ENCODE measurements around the gene CBX4. TPM values are rescaled to one million over a fixed set of nuclear protein-coding genes. Genes with fewer than 3 reads are reported as not detected.
A peak's percentile ranks its signal among the peaks of the same experiment; 100 is the strongest.

CBX4 gene
- total and polyA plus RNA-seq, 2 experiments from 2014 or later = 1.4 to 4.6 TPM

DNA sequence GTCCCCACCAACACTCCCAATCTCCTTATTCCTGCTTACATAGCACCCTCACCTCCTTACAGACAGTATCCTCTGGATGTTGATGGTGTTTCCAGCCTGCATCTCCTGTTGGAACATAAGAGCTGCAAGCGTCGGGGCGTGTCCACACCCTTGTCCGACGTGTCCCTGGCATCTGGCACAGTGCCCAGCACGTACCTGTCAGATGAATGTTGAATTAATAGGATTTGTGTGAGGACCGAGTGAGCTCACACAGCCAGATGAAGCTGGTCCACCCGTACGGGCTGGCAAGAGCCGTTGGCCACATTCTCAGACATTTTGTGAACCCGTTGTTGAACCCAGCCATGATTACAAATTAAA, 12.2 kb upstream of the CBX4 start:
- H3K27ac Mint-ChIP-seq = no peak overlapping the region
- H3K9me3 Mint-ChIP-seq = no peaks in the 10 kb centered on the region
- Histone ChIP-seq H3K4me2 (no peak overlapping the region), H3F3A (replicated peaks; ENCODE audit: low read depth) (no peaks in the 10 kb centered on the region), H3K4me1 (ENCODE audit: insufficient read depth) (no peaks in the 10 kb centered on the region), H3K36me3 (ENCODE audit: insufficient read depth) (no peaks in the 10 kb centered on the region), H3K79me2 (replicated peaks; ENCODE audit: insufficient read depth) (no peaks in the 10 kb centered on the region), H3K4me3 (no peak overlapping the region), H3K9me2 (ENCODE audit: insufficient read depth) (no peaks in the 10 kb centered on the region), H4K20me1 (replicated peaks; ENCODE audit: insufficient read depth) (no peaks in the 10 kb centered on the region), H3K27ac (ENCODE audit: low read depth) (no peak overlapping the region), H2AFZ (no peak overlapping the region), H3K27me3 (ENCODE audit: insufficient read depth) (peaks cover 23% of the 10 kb centered on the region)
- no peak for DNase-seq (ENCODE audit: low spot score)
- peaks cover 43% of the 10 kb centered on the region for H3K27me3 Mint-ChIP-seq (ENCODE audit: insufficient read depth, low read depth, poor library complexity)
- H3K4me3 Mint-ChIP-seq = no peak overlapping the region
- H3K4me1 Mint-ChIP-seq = peaks cover 8% of the 10 kb centered on the region
- no peaks in the 10 kb centered on the region; the same call in 2 of the 3 replicates for H3K36me3 Mint-ChIP-seq (ENCODE audit: low read depth)
- no peak for TF ChIP-seq ZNF462 (CRISPR knock-in tag; IDR thresholded peaks at IDR 0.05)
- TF ChIP-seq STAT1 (IDR thresholded peaks at IDR 0.05; ENCODE audit: unreplicated experiment) = no peak
- no peak for TF ChIP-seq CREB1 (CRISPR knock-in tag; IDR thresholded peaks at IDR 0.05; ENCODE audit: low read depth)
- no peak for TF ChIP-seq NANOG (IDR thresholded peaks at IDR 0.05; ENCODE audit: borderline replicate concordance)
- no peak for ATAC-seq

DNA sequence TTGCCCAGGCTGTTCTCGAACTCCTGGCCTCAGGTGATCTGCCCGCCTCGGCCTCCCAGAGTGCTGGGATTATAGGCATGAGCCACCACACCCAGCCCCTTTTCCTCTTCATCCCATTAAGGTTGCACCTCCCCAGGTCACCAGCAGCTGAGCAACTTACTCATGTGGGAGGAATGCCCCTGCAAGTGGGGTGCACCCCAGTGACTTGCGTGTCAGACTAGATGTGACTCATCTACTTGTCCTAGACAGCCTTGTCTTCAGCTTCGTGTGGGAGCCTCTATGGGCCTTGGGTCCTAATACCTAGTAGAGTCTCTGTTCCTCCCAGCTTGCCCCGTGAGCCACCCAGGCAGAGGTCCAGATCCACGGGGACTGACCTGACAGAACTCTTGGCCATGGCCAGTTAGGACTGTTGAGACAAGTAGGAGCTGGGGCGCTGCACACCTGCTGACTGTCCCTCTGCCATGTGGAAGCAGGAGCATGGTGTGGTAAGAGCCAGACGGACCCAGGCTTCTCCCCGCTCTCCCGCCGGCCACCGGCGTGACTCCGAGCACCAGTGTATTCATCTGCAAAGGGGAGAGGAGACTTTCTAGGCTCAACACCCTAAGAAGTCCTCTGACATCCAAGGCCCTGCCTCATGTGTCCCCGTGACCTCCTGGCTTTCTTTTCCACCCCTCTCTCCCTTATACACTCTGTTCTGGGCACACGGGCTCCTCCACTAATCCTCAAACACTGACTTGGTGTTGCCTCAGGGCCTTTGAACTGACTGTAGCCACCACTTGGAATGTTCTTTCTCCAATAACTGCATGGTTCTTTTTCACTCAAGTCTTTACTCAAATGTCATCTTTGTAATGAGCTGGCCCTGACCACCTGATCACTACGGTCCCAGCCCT, 11.6 kb upstream of the CBX4 start:
- Histone ChIP-seq H3K27ac (ENCODE audit: low read depth) (no peak overlapping the region), H2AFZ (no peak overlapping the region)
- peaks cover 45% of the 10 kb centered on the region for H3K27me3 Mint-ChIP-seq (ENCODE audit: insufficient read depth, low read depth, poor library complexity)
- no peak for TF ChIP-seq EZH2 (IDR thresholded peaks at IDR 0.05; ENCODE audit: low read depth, unreplicated experiment)
- no peak for TF ChIP-seq ETS1 (IDR thresholded peaks at IDR 0.05)
- no peak for TF ChIP-seq POLR2AphosphoS5 (IDR thresholded peaks at IDR 0.05; ENCODE audit: low read depth)
- TF ChIP-seq JUNB (IDR thresholded peaks at IDR 0.05; ENCODE audit: unreplicated experiment) = no peak
- no peak for TF ChIP-seq ZNF331 (CRISPR knock-in tag; IDR thresholded peaks at IDR 0.05; ENCODE audit: low read depth)
- no peak for TF ChIP-seq ZNF114 (CRISPR knock-in tag; IDR thresholded peaks at IDR 0.05)
- no peak for TF ChIP-seq CREB1 (CRISPR knock-in tag; IDR thresholded peaks at IDR 0.05; ENCODE audit: low read depth)
- no peak for TF ChIP-seq STAT1 (IDR thresholded peaks at IDR 0.05; ENCODE audit: unreplicated experiment)

More for the DNA sequence above, 11.6 kb upstream of the CBX4 start:
- DNase-seq (ENCODE audit: low spot score) (no peak), ATAC-seq (peak; percentile 18; the same call in 1 of the 3 replicates)
- Mint-ChIP-seq H3K36me3 (ENCODE audit: low read depth) (no peaks in the 10 kb centered on the region; the same call in 2 of the 3 replicates), H3K9me3 (no peaks in the 10 kb centered on the region), H3K4me1 (peaks cover 8% of the 10 kb centered on the region), H3K4me3 (no peak overlapping the region; the same call in 2 of the 3 replicates), H3K27ac (peak overlapping the region; percentile 49; the same call in 1 of the 2 replicates)
- Histone ChIP-seq H3K9me2 (ENCODE audit: insufficient read depth) (no peaks in the 10 kb centered on the region), H3K4me1 (ENCODE audit: insufficient read depth) (no peaks in the 10 kb centered on the region), H3K27me3 (ENCODE audit: insufficient read depth) (peaks cover 29% of the 10 kb centered on the region), H3F3A (replicated peaks; ENCODE audit: low read depth) (no peaks in the 10 kb centered on the region; the same call in 1 of the 2 replicates), H3K36me3 (ENCODE audit: insufficient read depth) (no peaks in the 10 kb centered on the region), H3K79me2 (replicated peaks; ENCODE audit: insufficient read depth) (no peaks in the 10 kb centered on the region), H3K4me2 (no peak overlapping the region), H4K20me1 (replicated peaks; ENCODE audit: insufficient read depth) (no peaks in the 10 kb centered on the region), H3K4me3 (no peak overlapping the region)

All from GM23338 (cell line).